ENCODE results near the gene DRAM1.

DNA sequence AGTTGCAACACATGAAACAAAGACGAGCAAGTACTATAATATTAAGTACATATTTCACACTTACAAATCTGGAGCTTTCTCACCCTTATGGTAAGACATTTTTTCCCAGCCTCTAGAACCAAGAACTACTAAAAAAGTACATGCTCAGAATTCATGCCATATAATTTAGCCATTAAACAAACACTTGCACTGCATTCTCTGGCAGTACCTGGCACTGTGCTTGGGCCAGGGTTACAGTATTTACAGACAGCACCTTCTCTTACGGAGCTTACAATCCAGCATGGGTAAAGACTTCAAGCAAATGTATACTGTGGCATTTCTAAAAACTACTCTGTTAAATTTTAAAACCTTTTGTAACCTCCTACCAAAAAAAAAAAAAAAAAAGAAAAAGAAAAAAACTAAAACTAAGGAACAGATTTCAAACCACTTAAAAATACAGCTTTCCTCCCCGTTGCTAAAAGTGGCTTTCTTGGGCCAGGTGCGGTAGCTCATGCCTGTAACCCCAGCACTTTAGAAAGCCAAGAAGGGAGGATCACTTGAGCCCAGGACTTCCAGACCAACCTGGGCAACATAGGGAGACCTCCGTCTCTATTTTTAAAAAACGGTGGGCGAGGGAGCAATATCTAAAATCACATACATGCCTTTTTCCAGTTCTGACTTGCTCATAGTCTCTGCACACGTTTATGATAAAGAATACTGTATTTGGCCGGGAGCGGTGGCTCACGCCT, 47.6 kb upstream of the DRAM1 start:
- no peak for TF ChIP-seq USF1 (CRISPR knock-in tag; IDR thresholded peaks at IDR 0.05)
- TF ChIP-seq DPF2 (IDR thresholded peaks at IDR 0.05), result no peak
- TF ChIP-seq CTCF (IDR thresholded peaks at IDR 0.05 in 2 of 3, conservative IDR thresholded peaks at IDR 0.05 in 1 of 3; ENCODE audit: insufficient read depth in 2 of 3, low read depth in 1 of 3, low read length in 3 of 3), result no peak
- TF ChIP-seq SIN3A (IDR thresholded peaks at IDR 0.05; ENCODE audit: borderline replicate concordance in 2 of 2, control insufficient read depth in 1 of 2, low read depth in 2 of 2, low read length in 2 of 2), result no peak
- no peak for TF ChIP-seq GTF2A2 (tag; IDR thresholded peaks at IDR 0.05)
- no peak for TF ChIP-seq ZNF717 (CRISPR knock-in tag; IDR thresholded peaks at IDR 0.05)
- TF ChIP-seq ZKSCAN1 (IDR thresholded peaks at IDR 0.05; ENCODE audit: low read depth, low read length), result no peak
- TF ChIP-seq JUNB (CRISPR knock-in tag; conservative IDR thresholded peaks at IDR 0.05), result no peak
- no peak for TF ChIP-seq CHD1 (IDR thresholded peaks at IDR 0.05; ENCODE audit: low read length)
- TF ChIP-seq ZNF140 (CRISPR knock-in tag; IDR thresholded peaks at IDR 0.05), result no peak

Data from K562 (cell line).